ENCODE results near the gene KRT24. TPM values are rescaled to one million over a fixed set of nuclear protein-coding genes. Genes with fewer than 3 reads are reported as not detected.
A peak's percentile ranks its signal among the peaks of the same experiment; 100 is the strongest.

KRT24 gene
- total RNA-seq, 4 donors from 2014 or later: not detected

DNA sequence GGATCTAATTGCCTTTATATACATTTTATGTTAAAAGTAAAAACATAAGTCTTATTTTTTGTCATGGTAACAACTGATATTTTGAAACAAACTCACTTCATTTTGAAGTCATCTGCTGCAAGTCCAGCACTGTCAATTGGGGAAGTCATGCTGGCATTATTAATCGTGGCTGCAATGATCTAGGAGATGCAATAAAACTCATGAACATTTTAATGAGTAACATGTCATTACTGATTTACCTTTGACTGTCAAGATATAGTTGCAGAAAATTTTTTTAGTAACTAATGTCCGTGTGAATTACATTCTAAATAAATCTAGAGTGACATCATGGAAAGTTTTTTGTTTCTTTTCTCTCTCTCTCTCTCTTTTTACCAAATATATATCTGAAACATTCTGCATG, 17.3 kb upstream of the KRT24 start:
- intact Hi-C loops (cut with DNase I; ENCODE audit: low total_unique reads): no loop called here
- WGBS, 2 donors: 38% methylated on average over 2 of the region's 2 CpGs
- no peak for TF ChIP-seq POLR2A (IDR thresholded peaks at IDR 0.05)

DNA sequence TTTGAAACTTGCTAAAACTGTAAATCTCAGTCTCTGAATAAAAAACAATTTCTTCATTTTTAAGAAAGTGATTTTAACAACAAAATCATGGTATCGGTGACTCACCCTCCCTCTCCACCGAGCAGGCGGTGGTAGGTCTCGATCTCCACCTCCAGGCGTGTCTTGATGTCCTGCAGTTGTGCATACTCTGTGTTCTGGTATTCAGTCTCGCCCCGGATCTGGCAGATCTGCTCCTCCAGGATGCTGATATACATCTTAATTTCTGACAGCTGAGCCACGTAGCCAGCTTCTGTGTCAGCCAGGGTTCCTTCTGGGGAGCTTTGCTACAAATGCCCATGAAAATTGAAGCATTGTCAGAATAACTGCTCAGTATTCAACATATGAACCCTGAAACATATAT, 15.4 kb upstream of the KRT24 start:
- DNase-seq (ENCODE audit: low spot score in 2 of 2): no peak
- no peak overlapping the region for H3K4me3 ChIP-seq (ENCODE audit: low read depth, poor library complexity, severe bottlenecking)
- TF ChIP-seq, protein P1, sequence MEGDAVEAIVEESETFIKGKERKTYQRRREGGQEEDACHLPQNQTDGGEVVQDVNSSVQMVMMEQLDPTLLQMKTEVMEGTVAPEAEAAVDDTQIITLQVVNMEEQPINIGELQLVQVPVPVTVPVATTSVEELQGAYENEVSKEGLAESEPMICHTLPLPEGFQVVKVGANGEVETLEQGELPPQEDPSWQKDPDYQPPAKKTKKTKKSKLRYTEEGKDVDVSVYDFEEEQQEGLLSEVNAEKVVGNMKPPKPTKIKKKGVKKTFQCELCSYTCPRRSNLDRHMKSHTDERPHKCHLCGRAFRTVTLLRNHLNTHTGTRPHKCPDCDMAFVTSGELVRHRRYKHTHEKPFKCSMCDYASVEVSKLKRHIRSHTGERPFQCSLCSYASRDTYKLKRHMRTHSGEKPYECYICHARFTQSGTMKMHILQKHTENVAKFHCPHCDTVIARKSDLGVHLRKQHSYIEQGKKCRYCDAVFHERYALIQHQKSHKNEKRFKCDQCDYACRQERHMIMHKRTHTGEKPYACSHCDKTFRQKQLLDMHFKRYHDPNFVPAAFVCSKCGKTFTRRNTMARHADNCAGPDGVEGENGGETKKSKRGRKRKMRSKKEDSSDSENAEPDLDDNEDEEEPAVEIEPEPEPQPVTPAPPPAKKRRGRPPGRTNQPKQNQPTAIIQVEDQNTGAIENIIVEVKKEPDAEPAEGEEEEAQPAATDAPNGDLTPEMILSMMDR (IDR thresholded peaks at IDR 0.05): no peak
- 34 to 42% methylated on average over 8 of the region's 8 CpGs for WGBS, 2 donors
- intact Hi-C loops (cut with DNase I; ENCODE audit: low total_unique reads): no loop called here

More for the DNA sequence above, 17.3 kb upstream of the KRT24 start:
- H3K4me3 ChIP-seq (ENCODE audit: low read depth, poor library complexity, severe bottlenecking): no peak overlapping the region
- DNase-seq (ENCODE audit: low spot score in 2 of 2): no peak

DNA sequence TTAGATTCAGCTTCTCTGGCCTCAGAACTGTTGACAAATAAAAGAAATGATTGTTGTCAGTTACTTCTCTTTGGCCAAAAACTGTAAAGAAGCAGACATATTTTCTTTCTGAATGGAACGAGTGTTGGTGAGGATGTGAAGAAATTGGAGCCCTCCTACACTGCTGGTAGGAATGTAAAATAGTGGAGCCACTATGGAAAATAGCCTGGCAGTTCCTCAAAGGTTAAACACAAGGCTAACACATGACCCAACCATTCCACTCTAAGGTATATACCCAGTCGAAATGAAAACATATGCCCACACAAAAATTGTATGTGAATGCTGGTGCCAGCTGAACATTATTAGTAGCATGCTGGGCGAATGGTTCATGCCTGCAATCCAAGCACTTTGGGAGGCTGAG, 14.2 kb upstream of the KRT24 start:
- no peak for DNase-seq (ENCODE audit: low spot score in 2 of 2)
- no peak for TF ChIP-seq POLR2A (IDR thresholded peaks at IDR 0.05)
- TF ChIP-seq, protein P1 (IDR thresholded peaks at IDR 0.05): no peak
- 61 to 69% methylated on average over 3 of the region's 3 CpGs for WGBS, 2 donors
- no peak overlapping the region for H3K4me3 ChIP-seq (ENCODE audit: low read depth, poor library complexity, severe bottlenecking)
- intact Hi-C loops (cut with DNase I; ENCODE audit: low total_unique reads): no loop called here

DNA sequence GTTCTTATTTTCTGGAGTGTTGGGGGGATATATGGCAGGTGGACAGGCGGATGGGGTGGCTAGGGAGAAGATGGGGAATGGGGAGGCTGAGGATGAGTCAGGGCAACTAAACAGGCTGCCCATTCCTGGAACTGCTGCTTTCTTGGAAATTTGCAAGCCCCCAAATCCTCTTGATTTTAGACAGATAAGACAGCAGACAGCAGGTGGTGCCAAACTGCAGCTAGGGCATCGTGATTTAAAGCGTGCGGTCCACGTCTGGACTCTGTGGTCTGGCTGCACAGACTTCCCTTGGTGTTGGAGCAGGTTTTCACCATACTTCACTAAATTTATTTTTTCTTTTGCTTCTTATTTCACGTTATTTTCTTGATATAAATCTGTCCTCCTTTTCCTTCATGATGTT, 10.9 kb upstream of the KRT24 start:
- no peak for DNase-seq (ENCODE audit: low spot score in 2 of 2)
- WGBS, 2 donors: 67 to 79% methylated on average over 6 of the region's 6 CpGs
- TF ChIP-seq POLR2A (IDR thresholded peaks at IDR 0.05): no peak
- TF ChIP-seq, protein P1 (IDR thresholded peaks at IDR 0.05): no peak
- intact Hi-C loops (cut with DNase I; ENCODE audit: low total_unique reads): no loop called here
- no peak overlapping the region for H3K4me3 ChIP-seq (ENCODE audit: low read depth, poor library complexity, severe bottlenecking)

DNA sequence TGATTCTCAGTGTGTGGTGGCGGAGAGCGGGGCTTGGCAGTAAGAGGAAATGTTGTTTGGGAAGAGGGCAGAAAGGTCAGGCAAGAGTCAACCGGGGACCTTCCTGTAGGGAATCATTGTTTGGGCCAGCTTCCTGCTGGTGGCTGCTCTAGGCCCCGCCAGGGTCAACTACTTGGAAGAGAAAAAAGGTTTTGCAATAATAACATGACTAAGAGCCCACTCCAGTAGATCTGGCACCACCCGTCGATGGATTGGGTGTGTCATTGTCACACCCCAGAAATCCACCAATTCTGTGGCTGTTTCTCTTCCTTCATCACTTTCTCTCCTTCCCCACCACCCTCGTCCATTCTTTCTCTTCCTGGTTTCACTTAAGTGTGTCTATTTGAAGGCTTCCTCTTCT, 4.2 kb upstream of the KRT24 start:
- peak; percentile 60 to 90 for DNase-seq (ENCODE audit: low spot score in 2 of 2)
- TF ChIP-seq, protein P1 (IDR thresholded peaks at IDR 0.05): no peak
- TF ChIP-seq POLR2A (IDR thresholded peaks at IDR 0.05): no peak
- WGBS, 2 donors: 45 to 48% methylated on average over 7 of the region's 7 CpGs
- H3K4me3 ChIP-seq (ENCODE audit: low read depth, poor library complexity, severe bottlenecking): no peak overlapping the region
- intact Hi-C loops (cut with DNase I; ENCODE audit: low total_unique reads): no loop called here

DNA sequence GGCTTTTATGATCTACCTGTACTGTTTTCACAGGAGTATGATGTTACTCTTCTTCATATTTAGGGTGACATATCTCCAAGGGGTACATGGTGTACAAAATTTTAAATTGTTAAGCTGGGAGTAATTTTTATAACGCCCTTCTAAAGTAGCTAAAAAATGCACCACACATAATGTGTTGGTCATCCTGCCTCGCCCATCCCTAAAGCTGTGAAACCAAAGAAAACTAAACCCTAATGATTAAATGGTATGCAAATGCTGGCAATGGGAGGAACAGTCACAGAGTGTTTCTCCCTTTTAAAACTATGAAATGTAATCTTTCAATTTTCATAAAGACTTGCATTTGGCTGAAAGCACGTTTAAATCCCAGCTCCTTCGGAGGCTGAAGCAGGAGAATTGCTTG, 2.0 kb upstream of the KRT24 start:
- WGBS, 2 donors: 63 to 65% methylated on average over 4 of the region's 4 CpGs

More for the DNA sequence above, 2.0 kb upstream of the KRT24 start:
- no peak overlapping the region for H3K4me3 ChIP-seq (ENCODE audit: low read depth, poor library complexity, severe bottlenecking)
- DNase-seq (ENCODE audit: low spot score in 2 of 2): no peak
- no peak for TF ChIP-seq POLR2A (IDR thresholded peaks at IDR 0.05)
- TF ChIP-seq, protein P1 (IDR thresholded peaks at IDR 0.05): no peak
- intact Hi-C loops (cut with DNase I; ENCODE audit: low total_unique reads): no loop called here
